Heart left ventricle (tissue), 13 donors: Measurements from ENCODE around the gene AHNAK2.

Experiments
- CTCF ChIP-seq, 12 donors: fragments of 200-600 bp; sonication (generic) in 4 of 12; IDR thresholded peaks; one replicate each; pipeline versions ENCODE4 v1.5.0 to v1.8.0; 2018 to 2022; ENCODE audit warnings: antibody characterized with exemption in 12 of 12, mild to moderate bottlenecking in 5 of 12
- POLR2A ChIP-seq, 2 donors: fragments of 450-650 bp; IDR thresholded peaks; one replicate each; pipeline ENCODE4 v1.6.1; 2017; ENCODE audit warnings: antibody characterized with exemption in 2 of 2, mild to moderate bottlenecking in 2 of 2, moderate library complexity in 2 of 2
- donor health status: ischemic (EF 13 %, LVEDD 7.1; RV severe dilation, severe dysfunction).
- donor health status: DM: no; HTN: yes; CAD: no.
- donor health status: DM: no; HTN: no; CAD: no.
- donor health status: ischemic (EF 25% LVEDD 6.9; RV normal size, moderate dysfunction).
- donor health status: ischemic (EF 25% LVEDD 5.7; RV mildly dilated, moderate dysfunction).
- donor health status: ischemic (EF 35%, LVEDD 5.7; RV mildly dilated, moderate dysfunction).
- donor health status: nonischemic (EF 11% LVEDD 7.7; RV severe dilation, severe dysfunction).
- donor health status: DM: yes; HTN: yes; CAD: no.
- donor health status: PGD.
- donor health status: ischemic (EF 29% LVEDD 5.4; RV normal size, mild dysfunction).
- donor health status: nonischemic (EF 23%, LVEDD 6.1; RV moderate dilation, normal function).

GRCh38 chr14:104892531-104893434, 85.4 kb downstream of the AHNAK2 start:
- TF ChIP-seq CTCF (IDR thresholded peaks at IDR 0.05) (no peak), POLR2A (IDR thresholded peaks at IDR 0.05) (no peak)
